Skeletal muscle tissue (tissue), 4 donors: ENCODE data around the gene POFUT1. TPM values are rescaled to one million over a fixed set of nuclear protein-coding genes. Genes with fewer than 3 reads are reported as not detected.
"Not testable (repeated sequence)": the region's sequence is repeated elsewhere in the genome, so short reads cannot be mapped to it uniquely, and the experiment has no call there.

Experiments used
- H3K27ac ChIP-seq: one replicate; pipeline ENCODE4 v1.7.0; 2013; ENCODE audit warnings: mild to moderate bottlenecking, low read depth, low read length, inconsistent platforms
- H3K27me3 ChIP-seq, 3 donors: one replicate each; pipeline ENCODE4 v1.7.0; 2013; ENCODE audit warnings: low read length in 3 of 3; ENCODE audit not compliant: control insufficient read depth in 3 of 3, insufficient read depth in 3 of 3
- H3K36me3 ChIP-seq, 3 donors: one replicate each; pipeline ENCODE4 v1.7.0; 2013; ENCODE audit warnings: low read length in 3 of 3; ENCODE audit not compliant: control insufficient read depth in 3 of 3, insufficient read depth in 3 of 3
- H3K4me1 ChIP-seq, 3 donors: one replicate each; pipeline ENCODE4 v1.7.0; 2013; ENCODE audit warnings: low read length in 3 of 3, mild to moderate bottlenecking in 3 of 3; ENCODE audit not compliant: control insufficient read depth in 3 of 3, insufficient read depth in 3 of 3
- H3K4me3 ChIP-seq, 3 donors: one replicate each; pipeline ENCODE4 v1.7.0; 2013; ENCODE audit warnings: low read length in 3 of 3
- H3K9ac ChIP-seq, 3 donors: one replicate each; pipeline ENCODE4 v1.7.0; 2013; ENCODE audit warnings: low read length in 3 of 3, mild to moderate bottlenecking in 3 of 3, moderate library complexity in 2 of 3, low read depth in 1 of 3
- H3K9me3 ChIP-seq, 3 donors: one replicate each; pipeline ENCODE4 v1.7.0; 2013; ENCODE audit warnings: low read length in 3 of 3; ENCODE audit not compliant: control insufficient read depth in 3 of 3
- total RNA-seq: library from RNA; depleted of rRNA; stranded (reverse); fragments of >200 nt; gene quantifications from one replicate; pipeline ENCODE4 v1.2.3, GENCODE V29; 2014
- donor health status: Osteomylitis.

Gene POFUT1
- total RNA-seq, 1 donor from 2014 or later = 20.4 TPM

DNA sequence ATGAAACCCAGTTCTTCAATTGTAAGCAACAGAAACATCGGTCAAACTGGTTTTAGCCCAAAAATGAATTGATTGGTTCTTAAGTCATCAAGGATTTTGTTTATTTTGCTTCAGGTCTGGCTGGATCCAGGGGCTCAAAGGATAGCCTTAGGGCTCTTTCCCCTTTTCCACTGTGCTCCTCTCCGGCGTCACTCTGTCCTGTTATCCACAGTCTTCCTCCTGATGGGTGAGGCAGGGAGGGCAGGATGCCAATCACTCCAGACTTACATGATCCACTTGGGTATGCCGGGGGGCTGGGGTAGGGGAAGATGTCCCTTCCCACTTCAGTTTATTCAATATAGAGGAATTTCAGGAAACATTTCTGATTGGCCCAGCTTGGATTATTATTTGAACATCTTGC lies 40.1 kb upstream of the POFUT1 start:
- H3K4me3 ChIP-seq = no peak overlapping the region
- H3K27ac ChIP-seq = no peak overlapping the region
- H3K9ac ChIP-seq = no peak overlapping the region

GRCh38 chr20:32168184-32168910 lies 39.3 kb upstream of the POFUT1 start:
- Histone ChIP-seq H3K9me3 (no peaks in the 10 kb centered on the region), H3K27me3 (no peaks in the 10 kb centered on the region), H3K27ac (no peak overlapping the region), H3K36me3 (peaks cover 12 to 30% (median 29%) of the 10 kb centered on the region in 3 donors), H3K9ac (no peak overlapping the region), H3K4me1 (peaks cover 0 to 4% (median 0%) of the 10 kb centered on the region in 3 donors), H3K4me3 (no peak overlapping the region)

More for the DNA sequence above, 40.1 kb upstream of the POFUT1 start:
- Histone ChIP-seq H3K4me1 (peaks cover 0 to 4% (median 0%) of the 10 kb centered on the region in 3 donors), H3K36me3 (peaks cover 15 to 35% (median 35%) of the 10 kb centered on the region in 3 donors), H3K9me3 (no peaks in the 10 kb centered on the region), H3K27me3 (no peaks in the 10 kb centered on the region)

DNA sequence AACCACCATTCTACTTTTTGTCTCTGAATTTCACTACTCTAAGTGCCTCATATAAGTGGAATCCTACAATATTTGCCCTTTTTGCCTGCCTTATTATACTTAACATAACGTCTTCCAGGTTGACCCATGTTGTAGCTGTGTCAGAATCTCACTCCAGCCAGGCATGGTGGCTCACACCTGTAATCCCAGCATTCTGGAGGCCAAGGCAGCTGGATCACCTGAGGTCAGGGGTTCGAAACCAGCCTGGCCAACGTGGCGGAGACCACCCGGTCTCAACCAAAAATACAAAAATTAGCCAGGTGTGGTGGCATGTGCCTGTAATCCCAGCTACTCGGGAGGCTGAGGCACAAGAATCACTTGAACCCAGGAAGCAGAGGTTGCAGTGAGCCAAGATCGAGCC lies 30.0 kb upstream of the POFUT1 start:
- not testable (repeated sequence) for H3K9ac ChIP-seq, H3K27me3 ChIP-seq, H3K4me1 ChIP-seq, H3K4me3 ChIP-seq, H3K27ac ChIP-seq, H3K9me3 ChIP-seq, H3K36me3 ChIP-seq

DNA sequence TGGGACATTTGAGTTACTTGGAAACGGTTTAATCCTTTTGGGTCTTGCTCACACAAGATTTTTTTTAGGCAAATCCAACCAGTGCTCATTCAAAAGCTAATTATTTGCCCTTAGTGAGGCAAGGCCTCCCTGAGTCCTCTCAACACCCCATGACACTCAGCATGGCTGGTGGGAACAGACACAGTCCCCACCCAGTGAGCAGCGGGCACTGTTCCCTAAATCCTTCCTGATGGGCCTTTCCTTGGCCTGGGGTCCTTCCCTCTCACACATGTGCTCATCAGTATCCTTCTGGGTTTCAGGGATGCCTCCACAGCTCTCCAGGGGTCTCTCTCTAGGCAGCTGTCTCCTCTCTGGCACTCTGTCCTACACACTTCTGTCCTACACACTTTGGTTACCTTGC lies 28.2 kb upstream of the POFUT1 start:
- no peak overlapping the region for H3K9ac ChIP-seq
- H3K27me3 ChIP-seq = no peaks in the 10 kb centered on the region
- no peaks in the 10 kb centered on the region for H3K4me1 ChIP-seq
- H3K9me3 ChIP-seq = no peaks in the 10 kb centered on the region
- no peak overlapping the region for H3K4me3 ChIP-seq
- H3K27ac ChIP-seq = no peak overlapping the region
- no peaks in the 10 kb centered on the region for H3K36me3 ChIP-seq

DNA sequence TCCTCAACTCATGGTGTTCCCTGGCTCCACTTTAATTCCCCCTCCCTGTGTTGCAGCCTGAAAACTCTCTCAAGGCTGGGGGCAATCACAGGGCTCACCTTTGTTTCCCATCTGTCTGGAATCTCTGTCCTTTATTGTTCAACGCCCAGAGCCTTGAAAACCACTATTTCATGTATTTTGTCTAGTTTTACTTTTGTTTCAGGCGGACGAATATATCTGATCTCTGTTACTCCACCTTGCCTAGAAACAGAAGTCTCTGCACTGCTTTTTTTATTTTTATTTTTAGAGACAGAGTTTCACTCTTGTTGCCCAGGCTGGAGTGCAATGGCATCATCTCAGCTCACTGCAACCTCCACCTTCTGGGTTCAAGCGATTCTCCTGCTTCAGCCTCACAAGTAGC lies 27.7 kb upstream of the POFUT1 start:
- H3K36me3 ChIP-seq = no peaks in the 10 kb centered on the region
- H3K9ac ChIP-seq = no peak overlapping the region
- H3K4me1 ChIP-seq = no peaks in the 10 kb centered on the region
- H3K4me3 ChIP-seq = no peak overlapping the region
- no peaks in the 10 kb centered on the region for H3K27me3 ChIP-seq
- no peak overlapping the region for H3K27ac ChIP-seq
- no peaks in the 10 kb centered on the region for H3K9me3 ChIP-seq

GRCh38 chr20:32181606-32182005 lies 26.1 kb upstream of the POFUT1 start:
- Histone ChIP-seq H3K27ac (no peak overlapping the region), H3K36me3 (no peaks in the 10 kb centered on the region), H3K4me1 (no peaks in the 10 kb centered on the region), H3K9ac (no peak overlapping the region), H3K9me3 (no peaks in the 10 kb centered on the region), H3K27me3 (no peaks in the 10 kb centered on the region), H3K4me3 (no peak overlapping the region)

GRCh38 chr20:32183947-32184635 lies 23.6 kb upstream of the POFUT1 start:
- Histone ChIP-seq H3K27me3 (no peaks in the 10 kb centered on the region), H3K9ac (no peak overlapping the region), H3K27ac (no peak overlapping the region), H3K4me3 (no peak overlapping the region), H3K9me3 (no peaks in the 10 kb centered on the region), H3K4me1 (peaks cover 5 to 11% (median 10%) of the 10 kb centered on the region in 3 donors), H3K36me3 (peaks cover 0 to 3% (median 2%) of the 10 kb centered on the region in 3 donors)

DNA sequence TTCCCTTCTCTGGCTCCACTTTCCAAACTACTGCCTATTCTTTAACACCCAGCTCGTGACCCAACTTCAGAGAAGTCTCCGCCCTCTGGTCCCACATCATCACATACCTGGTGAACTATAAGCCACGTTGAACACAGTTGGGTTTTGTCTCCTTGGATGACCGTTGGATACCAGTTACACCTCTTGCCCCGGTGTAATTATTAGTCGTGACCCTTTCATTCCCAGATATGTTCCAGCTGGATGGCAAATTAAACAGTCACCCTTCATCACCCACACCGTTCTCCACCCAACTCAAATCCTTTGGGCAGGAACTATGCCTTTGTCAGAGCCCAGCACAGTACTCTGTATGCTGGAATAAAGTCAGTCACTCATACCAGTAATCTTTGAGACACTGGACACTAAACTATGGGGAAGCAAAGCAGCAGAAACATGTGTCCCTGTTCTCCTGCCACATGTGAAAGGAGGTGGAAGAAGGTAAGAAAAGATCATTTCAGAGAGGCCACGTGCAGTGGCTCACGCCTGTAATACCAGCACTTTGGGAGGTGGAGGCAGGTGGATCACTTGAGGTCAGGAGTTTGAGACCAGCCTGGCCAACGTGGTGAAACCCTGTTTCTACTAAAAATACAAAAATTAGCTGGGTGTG lies 22.6 kb upstream of the POFUT1 start:
- Histone ChIP-seq H3K27me3 (no peaks in the 10 kb centered on the region), H3K36me3 (peaks cover 0 to 3% (median 2%) of the 10 kb centered on the region in 3 donors), H3K4me1 (peaks cover 12 to 20% (median 17%) of the 10 kb centered on the region in 3 donors), H3K4me3 (no peak overlapping the region), H3K9me3 (no peaks in the 10 kb centered on the region), H3K9ac (no peak overlapping the region), H3K27ac (no peak overlapping the region)

GRCh38 chr20:32186506-32186905 lies 21.2 kb upstream of the POFUT1 start:
- Histone ChIP-seq H3K27me3 (no peaks in the 10 kb centered on the region), H3K9me3 (no peaks in the 10 kb centered on the region), H3K4me1 (peaks cover 19 to 31% (median 25%) of the 10 kb centered on the region in 3 donors), H3K9ac (no peak overlapping the region), H3K36me3 (peaks cover 0 to 3% (median 2%) of the 10 kb centered on the region in 3 donors), H3K4me3 (no peak overlapping the region), H3K27ac (no peak overlapping the region)
